PC-9 (cell line): ENCODE measurements around the gene CYP3A7.

Source experiments
- CTCF ChIP-seq: fragments of 200-600 bp; sonication (generic); conservative IDR thresholded peaks from 2 replicates; pipeline ENCODE4 v1.6.1; 2017; ENCODE audit warnings: mixed run types, antibody characterized with exemption, mild to moderate bottlenecking, moderate library complexity
- EZH2 ChIP-seq: fragments of 200-600 bp; sonication (generic); IDR thresholded peaks from 2 replicates; pipeline ENCODE4 v1.8.0; 2017; ENCODE audit warnings: antibody characterized with exemption, low read depth

GRCh38 chr7:99748846-99749579, 14.0 kb upstream of the CYP3A7 start:
- no peak for TF ChIP-seq EZH2
- TF ChIP-seq CTCF: no peak
